Body of pancreas (tissue), 4 donors: ENCODE results near the gene HOXA11.

Experiments used
- POLR2A ChIP-seq, 3 donors: fragments of 450-650 bp; IDR thresholded peaks; one replicate each; pipeline ENCODE4 v1.6.1; 2016; ENCODE audit warnings: antibody characterized with exemption in 3 of 3, mild to moderate bottlenecking in 2 of 3
- TF ChIP-seq, protein P1 (sequence below), 7 experiments: fragments of 450-650 bp in 4 of 7; fragments of 200-600 bp in 3 of 7; sonication (generic) in 3 of 7; IDR thresholded peaks; one replicate each; pipeline ENCODE4 v1.5.1; 2016 to 2019; ENCODE audit warnings: antibody characterized with exemption in 7 of 7

DNA sequence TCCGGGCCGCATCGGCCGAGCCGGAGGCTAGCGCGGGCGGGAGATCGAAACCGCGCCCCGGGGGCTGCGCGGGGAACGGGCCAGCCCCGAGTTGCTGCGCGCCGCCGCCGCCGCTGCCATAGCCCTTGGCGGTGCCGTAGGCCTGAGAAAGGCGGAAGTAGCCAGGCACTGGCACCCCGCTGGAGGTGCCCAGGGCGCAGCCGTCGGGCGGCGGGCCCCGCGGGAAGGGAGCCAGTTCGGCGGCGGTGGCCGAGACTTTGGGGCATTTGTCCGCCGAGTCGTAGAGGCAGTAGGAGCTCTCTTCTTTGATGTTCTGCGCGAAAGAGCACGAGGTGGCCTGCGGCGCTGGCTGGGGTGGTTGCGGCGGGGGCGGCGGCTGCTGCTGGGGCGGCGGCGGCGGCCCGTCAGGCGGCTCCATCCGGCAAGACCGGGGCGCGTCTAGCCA, 11.5 kb downstream of the HOXA11 start:
- TF ChIP-seq POLR2A (IDR thresholded peaks at IDR 0.05), result no peak
- TF ChIP-seq, protein P1, sequence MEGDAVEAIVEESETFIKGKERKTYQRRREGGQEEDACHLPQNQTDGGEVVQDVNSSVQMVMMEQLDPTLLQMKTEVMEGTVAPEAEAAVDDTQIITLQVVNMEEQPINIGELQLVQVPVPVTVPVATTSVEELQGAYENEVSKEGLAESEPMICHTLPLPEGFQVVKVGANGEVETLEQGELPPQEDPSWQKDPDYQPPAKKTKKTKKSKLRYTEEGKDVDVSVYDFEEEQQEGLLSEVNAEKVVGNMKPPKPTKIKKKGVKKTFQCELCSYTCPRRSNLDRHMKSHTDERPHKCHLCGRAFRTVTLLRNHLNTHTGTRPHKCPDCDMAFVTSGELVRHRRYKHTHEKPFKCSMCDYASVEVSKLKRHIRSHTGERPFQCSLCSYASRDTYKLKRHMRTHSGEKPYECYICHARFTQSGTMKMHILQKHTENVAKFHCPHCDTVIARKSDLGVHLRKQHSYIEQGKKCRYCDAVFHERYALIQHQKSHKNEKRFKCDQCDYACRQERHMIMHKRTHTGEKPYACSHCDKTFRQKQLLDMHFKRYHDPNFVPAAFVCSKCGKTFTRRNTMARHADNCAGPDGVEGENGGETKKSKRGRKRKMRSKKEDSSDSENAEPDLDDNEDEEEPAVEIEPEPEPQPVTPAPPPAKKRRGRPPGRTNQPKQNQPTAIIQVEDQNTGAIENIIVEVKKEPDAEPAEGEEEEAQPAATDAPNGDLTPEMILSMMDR (IDR thresholded peaks at IDR 0.05), result no peak
